Measurements from ENCODE around the gene SPATA19.

SPATA19 gene

DNA sequence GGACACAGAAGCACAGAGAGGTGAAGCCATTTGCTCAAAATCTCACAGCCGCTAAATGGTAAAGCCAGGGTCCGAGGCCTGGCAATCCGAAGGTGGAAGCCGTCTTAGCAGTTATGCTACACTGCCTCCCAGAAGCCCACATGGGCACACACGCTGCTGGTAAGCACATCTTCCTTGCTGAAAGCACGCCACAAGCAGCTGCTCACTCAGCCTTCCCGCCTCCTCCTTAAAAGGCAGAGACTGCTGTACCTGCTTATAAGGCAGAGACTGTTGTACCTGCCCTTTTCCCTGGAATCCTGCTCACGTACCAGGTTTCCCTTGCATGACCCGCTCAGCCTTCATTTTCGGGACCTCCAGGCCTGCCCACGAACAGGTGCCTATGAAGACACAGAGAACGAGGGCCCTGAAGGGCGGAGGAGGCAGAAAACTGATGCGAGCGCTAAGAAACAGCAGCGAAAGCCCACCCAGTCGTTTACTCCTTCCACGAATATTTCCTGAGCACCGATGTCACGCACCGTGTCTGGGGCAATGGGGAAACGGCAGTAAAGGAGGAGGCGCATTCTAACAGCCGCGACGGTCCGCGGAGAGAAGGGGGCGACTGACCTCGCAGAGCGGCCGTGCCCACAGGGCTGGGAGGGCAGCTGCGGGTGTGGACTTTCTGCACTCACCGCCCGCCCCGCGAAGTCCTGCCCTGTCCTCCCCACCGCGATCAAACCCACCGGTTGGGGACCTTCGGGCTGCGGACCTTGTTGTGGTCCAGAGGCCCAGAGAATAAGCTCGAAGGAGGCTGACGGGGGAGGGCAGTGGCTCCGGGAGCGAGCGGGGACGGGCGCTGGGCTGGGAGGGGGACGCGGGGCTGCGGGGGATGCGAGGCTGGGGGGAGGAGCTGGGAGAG lies 13.0 kb downstream of the SPATA19 start:
- intact Hi-C loops (cut with DNase I; ENCODE audit: low total_unique reads): loop anchor here (10.0 kb wide), 1 partner anchor 698 kb away; no protein-coding TSS in a partner anchor
- no peak for DNase-seq
- no peak overlapping the region for H3K4me3 ChIP-seq
- H3K27ac ChIP-seq: no peak overlapping the region
- TF ChIP-seq CTCF (IDR thresholded peaks at IDR 0.05): no peak
- H3K27me3 ChIP-seq: peaks cover 0 to 9% of the 10 kb centered on the region in 2 donors
- no peaks in the 10 kb centered on the region for H3K9me3 ChIP-seq
- H3K36me3 ChIP-seq: no peaks in the 10 kb centered on the region
- H3K4me1 ChIP-seq: peaks cover 0 to 8% (median 0%) of the 10 kb centered on the region in 4 donors

DNA sequence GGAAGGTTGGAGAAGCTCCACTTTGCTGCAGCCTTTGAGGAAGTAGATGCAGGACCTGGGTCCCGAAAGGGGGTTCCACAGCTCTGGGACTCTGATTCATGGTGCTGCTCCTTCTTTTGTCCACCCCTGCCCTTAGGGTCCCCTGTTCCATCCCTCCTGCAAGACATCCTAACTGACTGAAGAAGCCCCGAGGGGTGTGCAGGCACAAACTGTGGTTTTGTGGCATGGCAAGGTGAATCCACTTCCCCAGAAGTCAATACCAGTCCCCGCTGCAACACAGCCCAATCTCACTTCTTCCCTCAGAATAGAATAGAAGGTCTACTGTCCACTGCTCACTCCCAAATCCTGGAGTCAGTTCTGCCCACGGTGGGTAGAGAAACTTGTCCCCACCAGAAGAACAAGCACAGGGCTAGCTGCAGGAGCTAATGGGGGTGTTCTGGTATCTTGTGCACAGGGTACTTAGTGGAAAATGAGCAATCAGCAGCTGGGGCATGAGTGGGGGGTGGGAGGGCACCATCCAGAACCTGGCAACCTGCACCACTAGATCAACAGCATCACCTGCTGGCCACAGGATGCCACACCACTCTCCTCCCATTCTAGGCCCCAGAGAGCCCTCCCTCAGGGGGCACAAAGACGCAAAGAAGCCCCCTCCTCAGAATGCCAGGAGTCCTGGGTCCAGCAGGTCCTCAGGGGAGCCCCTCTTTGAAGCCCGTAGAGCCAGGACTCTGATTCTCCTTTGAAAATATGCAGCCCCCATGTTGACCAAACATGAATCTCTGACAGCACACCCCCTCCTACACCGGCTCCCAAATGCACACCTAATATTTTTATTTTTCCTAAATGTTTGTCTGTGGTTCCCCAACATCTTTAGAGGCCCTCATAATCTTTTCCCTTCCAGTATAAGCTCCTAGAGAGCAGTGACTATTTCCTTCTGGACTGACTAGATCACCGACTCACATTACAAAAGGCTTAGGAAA lies 14.1 kb downstream of the SPATA19 start:
- TF ChIP-seq CTCF (IDR thresholded peaks at IDR 0.05): no peak
- H3K4me1 ChIP-seq: peaks cover 0 to 8% (median 0%) of the 10 kb centered on the region in 4 donors
- H3K27me3 ChIP-seq: peaks cover 0 to 9% of the 10 kb centered on the region in 2 donors
- DNase-seq: no peak
- H3K27ac ChIP-seq: no peak overlapping the region
- intact Hi-C loops (cut with DNase I; ENCODE audit: low total_unique reads): loop anchor here (10.0 kb wide), 1 partner anchor 696 kb away; no protein-coding TSS in a partner anchor
- no peaks in the 10 kb centered on the region for H3K9me3 ChIP-seq
- H3K36me3 ChIP-seq: no peaks in the 10 kb centered on the region
- no peak overlapping the region for H3K4me3 ChIP-seq

DNA sequence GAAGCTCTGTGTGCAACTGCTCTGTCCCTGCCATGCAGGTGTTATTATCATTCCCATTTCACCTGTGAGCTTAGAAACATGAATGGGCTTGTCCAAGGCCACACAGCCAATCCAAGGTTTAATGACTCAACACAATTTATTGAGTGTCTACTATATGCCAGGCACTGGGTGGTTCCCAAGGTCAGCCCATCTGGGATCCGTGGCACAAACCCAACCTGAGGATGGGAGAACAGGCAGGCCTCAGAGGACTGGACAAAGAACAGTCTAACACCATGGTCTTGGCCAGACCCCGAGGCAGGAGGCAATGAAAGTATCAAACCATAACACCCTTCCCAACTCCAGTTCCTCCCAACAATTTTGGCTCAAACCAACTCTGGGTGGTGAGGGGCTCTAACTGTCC lies 15.7 kb downstream of the SPATA19 start:
- Histone ChIP-seq H3K36me3 (no peaks in the 10 kb centered on the region), H3K4me1 (peaks cover 0 to 8% (median 0%) of the 10 kb centered on the region in 4 donors), H3K27ac (no peak overlapping the region), H3K9me3 (no peaks in the 10 kb centered on the region), H3K27me3 (peaks cover 0 to 6% of the 10 kb centered on the region in 2 donors), H3K4me3 (no peak overlapping the region)
- DNase-seq: no peak
- TF ChIP-seq CTCF (IDR thresholded peaks at IDR 0.05): no peak
- intact Hi-C loops (cut with DNase I; ENCODE audit: low total_unique reads): no loop called here

GRCh38 chr11:133828871-133829270 lies 16.4 kb downstream of the SPATA19 start:
- H3K9me3 ChIP-seq: no peaks in the 10 kb centered on the region

More at GRCh38 chr11:133828871-133829270, 16.4 kb downstream of the SPATA19 start:
- H3K27me3 ChIP-seq: peaks cover 0 to 6% of the 10 kb centered on the region in 2 donors
- DNase-seq: no peak
- no peak for TF ChIP-seq CTCF (IDR thresholded peaks at IDR 0.05)
- no peaks in the 10 kb centered on the region for H3K36me3 ChIP-seq
- peaks cover 0 to 8% (median 0%) of the 10 kb centered on the region in 4 donors for H3K4me1 ChIP-seq
- no peak overlapping the region for H3K27ac ChIP-seq
- H3K4me3 ChIP-seq: no peak overlapping the region
- intact Hi-C loops (cut with DNase I; ENCODE audit: low total_unique reads): no loop called here

Measured in tibial artery (tissue), 4 donors.